Measurements from ENCODE around the gene C8B.

Gene C8B

GRCh38 chr1:56954664-56955063 is 11.2 kb downstream of the C8B start:
- TF ChIP-seq CTCF (IDR thresholded peaks at IDR 0.05; ENCODE audit: control insufficient read depth, extremely low read depth, insufficient read depth) = no peak
- DNase-seq (ENCODE audit: low read depth) = no peak
- H3K4me3 ChIP-seq (ENCODE audit: low read depth, low read length) = no peak overlapping the region

GRCh38 chr1:56953386-56953785 is 12.4 kb downstream of the C8B start:
- TF ChIP-seq CTCF (IDR thresholded peaks at IDR 0.05; ENCODE audit: control insufficient read depth, extremely low read depth, insufficient read depth) = no peak

GRCh38 chr1:56952501-56952900 is 13.3 kb downstream of the C8B start:
- DNase-seq (ENCODE audit: low read depth) = no peak
- H3K4me3 ChIP-seq (ENCODE audit: low read depth, low read length) = no peak overlapping the region
- TF ChIP-seq CTCF (IDR thresholded peaks at IDR 0.05; ENCODE audit: control insufficient read depth, extremely low read depth, insufficient read depth) = no peak

More at GRCh38 chr1:56953386-56953785, 12.4 kb downstream of the C8B start:
- DNase-seq (ENCODE audit: low read depth) = no peak
- H3K4me3 ChIP-seq (ENCODE audit: low read depth, low read length) = no peak overlapping the region

- no peak for DNase-seq (ENCODE audit: low read depth)
- no peak for TF ChIP-seq CTCF (IDR thresholded peaks at IDR 0.05; ENCODE audit: control insufficient read depth, extremely low read depth, insufficient read depth)
- no peak overlapping the region for H3K4me3 ChIP-seq (ENCODE audit: low read depth, low read length)
Measured at GRCh38 chr1:56948403-56949023, 17.3 kb downstream of the C8B start.

- no peak for DNase-seq (ENCODE audit: low read depth)
- TF ChIP-seq CTCF (IDR thresholded peaks at IDR 0.05; ENCODE audit: control insufficient read depth, extremely low read depth, insufficient read depth) = no peak
- no peak overlapping the region for H3K4me3 ChIP-seq (ENCODE audit: low read depth, low read length)
Measured at GRCh38 chr1:56940039-56940438, 25.8 kb downstream of the C8B start.

- no peak for DNase-seq (ENCODE audit: low read depth)
- no peak for TF ChIP-seq CTCF (IDR thresholded peaks at IDR 0.05; ENCODE audit: control insufficient read depth, extremely low read depth, insufficient read depth)
- H3K4me3 ChIP-seq (ENCODE audit: low read depth, low read length) = no peak overlapping the region
Measured at GRCh38 chr1:56939209-56939608, 26.6 kb downstream of the C8B start.

GRCh38 chr1:56938646-56939045 is 27.2 kb downstream of the C8B start:
- DNase-seq (ENCODE audit: low read depth) = no peak
- no peak for TF ChIP-seq CTCF (IDR thresholded peaks at IDR 0.05; ENCODE audit: control insufficient read depth, extremely low read depth, insufficient read depth)
- H3K4me3 ChIP-seq (ENCODE audit: low read depth, low read length) = no peak overlapping the region

All from LNCaP clone FGC (cell line).